WTC11 (cell line): Measurements from ENCODE around the gene RRAS.

Source experiments
- EMX1 ChIP-seq: fragments of 250-450 bp; sonication (Bioruptor Pico); IDR thresholded peaks from 2 replicates; pipeline ENCODE4 v1.8.0; 2021; ENCODE audit warnings: mild to moderate bottlenecking
- JUN ChIP-seq: sonication (generic); formaldehyde crosslinking; IDR thresholded peaks from 2 replicates; pipeline ENCODE4 v1.8.0; 2023; ENCODE audit warnings: mild to moderate bottlenecking, missing genetic modification reagents

- TF ChIP-seq JUN, result no peak
- TF ChIP-seq EMX1 (CRISPR knock-in tag), result no peak
Measured at GRCh38 chr19:49660338-49660961, 20.5 kb upstream of the RRAS start.
